Sigmoid colon (tissue), 3 donors: ENCODE measurements around the gene MYO5C.

Source experiments
- POLR2A ChIP-seq, 2 donors: fragments of 450-650 bp; IDR thresholded peaks; one replicate each; pipeline ENCODE4 v1.6.1; 2016; ENCODE audit warnings: antibody characterized with exemption in 2 of 2, mild to moderate bottlenecking in 2 of 2, moderate library complexity in 2 of 2
- TF ChIP-seq, protein P1 (sequence below), 4 experiments: fragments of 450-650 bp in 3 of 4; fragments of 200-600 bp in 1 of 4; IDR thresholded peaks; one replicate each; pipeline ENCODE4 v1.5.1; 2016 to 2019; ENCODE audit warnings: antibody characterized with exemption in 4 of 4, mild to moderate bottlenecking in 3 of 4, moderate library complexity in 2 of 4

DNA sequence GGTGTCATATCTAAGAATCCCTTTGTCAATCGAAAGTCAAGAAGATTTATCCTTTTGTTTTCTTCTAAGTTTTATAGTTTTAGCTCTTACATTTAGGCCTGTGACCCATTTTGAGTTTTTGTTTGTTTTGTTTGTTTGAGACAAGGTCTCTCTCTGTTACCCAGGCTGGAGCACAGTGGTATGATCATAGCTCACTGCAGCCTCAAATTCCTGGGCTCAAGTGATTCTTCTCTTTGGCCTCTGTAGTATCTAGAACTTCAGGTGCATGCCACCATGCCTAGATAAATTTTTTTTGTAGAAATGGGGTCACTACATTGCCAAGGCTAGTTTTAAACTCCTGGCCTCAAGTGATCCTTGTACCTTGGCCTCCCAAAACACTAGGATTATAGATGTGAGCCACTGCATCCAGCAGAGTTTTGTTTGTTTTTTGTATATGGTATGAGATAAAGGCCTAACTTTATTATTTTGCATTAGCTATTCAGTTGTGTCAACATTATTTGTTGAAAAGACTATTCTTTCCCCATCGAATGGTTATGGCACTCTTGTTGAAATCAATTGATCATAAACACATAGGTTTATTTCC is 5.8 kb upstream of the MYO5C start:
- TF ChIP-seq POLR2A (IDR thresholded peaks at IDR 0.05): no peak
- TF ChIP-seq, protein P1, sequence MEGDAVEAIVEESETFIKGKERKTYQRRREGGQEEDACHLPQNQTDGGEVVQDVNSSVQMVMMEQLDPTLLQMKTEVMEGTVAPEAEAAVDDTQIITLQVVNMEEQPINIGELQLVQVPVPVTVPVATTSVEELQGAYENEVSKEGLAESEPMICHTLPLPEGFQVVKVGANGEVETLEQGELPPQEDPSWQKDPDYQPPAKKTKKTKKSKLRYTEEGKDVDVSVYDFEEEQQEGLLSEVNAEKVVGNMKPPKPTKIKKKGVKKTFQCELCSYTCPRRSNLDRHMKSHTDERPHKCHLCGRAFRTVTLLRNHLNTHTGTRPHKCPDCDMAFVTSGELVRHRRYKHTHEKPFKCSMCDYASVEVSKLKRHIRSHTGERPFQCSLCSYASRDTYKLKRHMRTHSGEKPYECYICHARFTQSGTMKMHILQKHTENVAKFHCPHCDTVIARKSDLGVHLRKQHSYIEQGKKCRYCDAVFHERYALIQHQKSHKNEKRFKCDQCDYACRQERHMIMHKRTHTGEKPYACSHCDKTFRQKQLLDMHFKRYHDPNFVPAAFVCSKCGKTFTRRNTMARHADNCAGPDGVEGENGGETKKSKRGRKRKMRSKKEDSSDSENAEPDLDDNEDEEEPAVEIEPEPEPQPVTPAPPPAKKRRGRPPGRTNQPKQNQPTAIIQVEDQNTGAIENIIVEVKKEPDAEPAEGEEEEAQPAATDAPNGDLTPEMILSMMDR (IDR thresholded peaks at IDR 0.05): no peak
